ENCODE results near the gene AEBP1.

The AEBP1 gene

DNA sequence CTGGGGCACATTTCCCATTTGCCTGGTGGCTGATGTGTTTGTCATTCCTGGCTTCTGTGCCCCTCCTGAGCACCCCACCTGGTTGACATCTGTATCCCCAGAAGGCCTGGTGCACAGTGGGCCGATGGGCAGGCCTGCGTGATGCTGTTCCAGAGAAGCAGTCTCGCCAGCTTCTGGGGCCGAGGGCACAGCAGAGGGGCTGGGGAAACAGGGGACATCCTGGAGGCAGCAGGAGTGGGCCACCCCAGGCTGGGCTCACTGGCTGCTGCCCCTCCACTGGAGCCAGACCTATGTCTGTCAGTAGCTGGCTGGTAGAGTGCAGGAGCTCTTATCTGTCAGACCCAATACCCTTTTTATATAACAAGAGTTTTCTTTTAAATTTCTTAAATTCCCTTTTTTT, 37.9 kb downstream of the AEBP1 start:
- no peak for DNase-seq (ENCODE audit: low spot score)

DNA sequence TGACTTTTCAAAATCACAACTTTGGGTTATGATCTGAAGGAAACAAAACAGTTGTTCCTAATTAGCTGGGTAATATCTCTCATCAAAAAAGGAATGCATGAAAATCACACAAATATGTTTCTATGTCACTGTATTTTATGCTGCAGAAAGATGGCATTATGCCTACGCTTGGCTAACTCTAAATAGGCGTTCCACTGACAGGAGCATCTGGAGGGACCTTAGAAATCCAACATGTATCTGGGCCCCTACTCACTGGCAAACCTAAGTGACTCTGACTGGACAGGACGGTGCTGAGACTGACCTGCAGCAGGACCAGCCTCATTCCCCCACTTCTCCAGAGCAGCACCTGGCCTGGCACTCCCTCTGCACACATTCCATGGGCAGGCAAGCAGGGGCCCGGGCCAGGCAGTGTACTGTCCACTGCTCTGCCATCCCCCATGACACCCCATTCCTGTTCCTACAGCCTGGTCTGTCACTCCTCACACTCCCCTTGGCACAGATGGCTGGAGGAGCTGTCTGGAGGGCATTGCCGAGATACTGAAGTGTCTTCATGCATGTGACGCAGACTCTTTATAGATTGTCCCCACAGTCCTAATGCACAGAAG, 39.6 kb downstream of the AEBP1 start:
- DNase-seq (ENCODE audit: low spot score), result no peak

DNA sequence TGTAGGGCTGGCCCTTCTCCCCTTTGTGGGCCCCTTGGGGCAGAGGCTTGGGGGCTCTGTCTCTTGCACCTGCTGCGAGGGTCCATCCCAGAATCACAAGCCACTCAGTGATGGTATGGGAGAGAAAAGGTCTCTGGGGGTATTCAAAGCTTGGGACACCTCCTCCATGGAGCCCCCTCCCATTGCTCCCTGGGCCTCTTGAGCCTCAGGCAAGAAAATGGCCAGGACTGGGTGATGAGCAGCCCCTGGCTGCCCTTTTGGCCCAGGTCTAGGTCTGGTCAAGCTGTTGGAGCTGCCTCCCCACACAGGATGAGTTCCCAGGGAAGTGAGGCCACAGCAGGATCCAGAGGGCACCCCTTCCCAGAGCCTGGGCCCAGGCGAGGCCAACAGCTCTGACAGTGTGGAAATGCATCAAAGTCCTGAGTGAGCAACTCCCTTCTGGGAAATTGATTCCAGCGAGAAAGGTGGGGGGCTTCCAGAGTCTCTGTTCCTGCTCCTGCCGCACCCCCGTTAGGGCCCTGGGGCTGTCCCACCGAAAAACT, 40.4 kb downstream of the AEBP1 start:
- no peak for DNase-seq (ENCODE audit: low spot score)

DNA sequence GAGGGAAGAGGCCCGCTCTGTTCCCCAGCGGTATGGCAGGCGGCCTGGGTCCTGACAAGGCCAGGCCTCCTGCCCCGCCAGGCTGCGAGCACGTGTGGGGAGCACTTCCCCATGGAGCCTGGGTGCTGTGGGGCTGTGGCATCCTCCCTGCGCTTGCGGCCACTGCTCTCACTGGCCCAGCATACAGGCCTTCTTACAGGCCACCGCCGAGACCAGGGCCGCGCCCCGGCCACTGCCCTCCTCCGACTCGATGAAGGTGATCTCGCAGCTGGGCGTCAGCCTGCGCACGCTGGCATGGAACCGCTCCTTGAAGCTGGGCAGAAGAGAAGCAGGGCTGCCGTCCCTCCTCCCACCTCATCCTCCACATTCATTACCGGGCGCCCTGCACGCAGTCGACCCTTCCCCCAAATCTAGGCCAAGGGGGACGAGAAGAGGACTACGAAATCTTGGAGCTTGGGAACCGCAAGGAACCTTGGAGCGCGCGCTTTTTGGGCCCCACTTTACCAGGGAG, 40.9 kb downstream of the AEBP1 start:
- no peak for DNase-seq (ENCODE audit: low spot score)

DNA sequence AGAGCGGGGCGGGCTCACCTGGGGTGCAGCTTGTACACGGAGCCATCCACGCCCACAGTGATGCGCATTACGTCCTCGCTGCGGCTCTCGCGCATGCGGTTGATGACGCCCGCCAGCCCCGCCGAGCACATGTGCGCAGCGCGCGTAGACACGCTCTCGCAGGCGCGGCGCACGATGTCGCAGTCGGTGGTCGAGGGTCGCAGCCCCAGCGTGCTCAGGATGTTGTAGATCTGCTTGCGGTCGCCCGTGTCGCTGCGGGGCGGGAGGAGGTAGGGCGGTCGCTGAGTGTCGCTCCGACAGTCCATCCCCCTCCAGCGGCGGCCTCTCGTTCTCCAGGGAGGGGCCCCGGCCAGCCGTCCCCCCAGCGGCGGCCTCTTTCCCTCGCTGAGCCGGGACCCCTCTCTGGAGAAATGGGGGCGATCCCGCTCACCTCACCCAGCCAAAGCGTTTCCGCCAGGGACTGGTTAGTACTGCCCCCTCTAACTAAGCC, 41.4 kb downstream of the AEBP1 start:
- DNase-seq (ENCODE audit: low spot score), result no peak

DNA sequence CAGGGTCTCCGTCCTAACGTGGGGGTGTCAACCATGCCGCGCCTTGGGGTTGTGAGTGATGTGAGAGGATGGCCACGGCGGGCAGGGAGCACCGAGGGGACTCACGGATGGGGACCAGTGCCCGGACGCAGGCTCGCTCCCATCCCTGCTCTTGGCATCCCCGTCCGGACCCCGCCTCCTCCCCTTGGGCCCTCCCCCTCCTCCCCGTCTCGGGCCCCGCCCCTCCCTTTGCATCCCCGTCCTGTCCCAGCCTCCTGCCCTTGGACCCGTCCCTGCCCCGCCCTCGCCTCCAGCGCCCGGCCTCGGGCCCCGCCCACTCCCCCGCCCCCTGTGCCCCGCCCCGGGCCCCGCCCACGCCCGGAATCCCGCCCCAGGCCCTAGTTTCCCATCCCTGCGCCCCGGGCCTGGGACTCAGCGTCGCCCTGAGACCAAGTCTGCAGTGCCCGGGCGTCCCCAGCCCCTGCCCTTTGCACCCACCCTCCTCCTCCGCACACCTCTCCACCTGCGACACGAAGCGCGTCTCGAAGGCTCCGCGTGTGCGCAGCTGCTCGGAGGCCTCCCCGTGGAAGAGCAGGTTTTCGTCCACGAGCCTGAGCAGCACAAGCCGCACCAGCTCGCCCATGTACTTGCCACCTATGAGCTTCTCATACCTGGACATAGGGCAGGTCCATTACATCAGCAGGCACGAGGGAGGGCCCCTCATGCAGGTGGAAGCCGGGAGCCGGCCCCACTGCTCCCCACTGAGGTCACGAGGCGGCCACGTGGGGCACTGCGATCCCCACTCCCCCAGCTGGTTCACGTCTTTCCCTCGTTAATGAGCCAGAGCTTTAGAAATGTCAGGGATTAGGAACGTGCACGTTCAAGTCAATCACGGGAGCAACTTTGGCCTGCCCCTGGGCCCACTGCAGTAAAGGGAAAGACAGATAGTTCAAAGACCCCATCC, 42.1 kb downstream of the AEBP1 start:
- peak; percentile 54 for DNase-seq (ENCODE audit: low spot score)

DNA sequence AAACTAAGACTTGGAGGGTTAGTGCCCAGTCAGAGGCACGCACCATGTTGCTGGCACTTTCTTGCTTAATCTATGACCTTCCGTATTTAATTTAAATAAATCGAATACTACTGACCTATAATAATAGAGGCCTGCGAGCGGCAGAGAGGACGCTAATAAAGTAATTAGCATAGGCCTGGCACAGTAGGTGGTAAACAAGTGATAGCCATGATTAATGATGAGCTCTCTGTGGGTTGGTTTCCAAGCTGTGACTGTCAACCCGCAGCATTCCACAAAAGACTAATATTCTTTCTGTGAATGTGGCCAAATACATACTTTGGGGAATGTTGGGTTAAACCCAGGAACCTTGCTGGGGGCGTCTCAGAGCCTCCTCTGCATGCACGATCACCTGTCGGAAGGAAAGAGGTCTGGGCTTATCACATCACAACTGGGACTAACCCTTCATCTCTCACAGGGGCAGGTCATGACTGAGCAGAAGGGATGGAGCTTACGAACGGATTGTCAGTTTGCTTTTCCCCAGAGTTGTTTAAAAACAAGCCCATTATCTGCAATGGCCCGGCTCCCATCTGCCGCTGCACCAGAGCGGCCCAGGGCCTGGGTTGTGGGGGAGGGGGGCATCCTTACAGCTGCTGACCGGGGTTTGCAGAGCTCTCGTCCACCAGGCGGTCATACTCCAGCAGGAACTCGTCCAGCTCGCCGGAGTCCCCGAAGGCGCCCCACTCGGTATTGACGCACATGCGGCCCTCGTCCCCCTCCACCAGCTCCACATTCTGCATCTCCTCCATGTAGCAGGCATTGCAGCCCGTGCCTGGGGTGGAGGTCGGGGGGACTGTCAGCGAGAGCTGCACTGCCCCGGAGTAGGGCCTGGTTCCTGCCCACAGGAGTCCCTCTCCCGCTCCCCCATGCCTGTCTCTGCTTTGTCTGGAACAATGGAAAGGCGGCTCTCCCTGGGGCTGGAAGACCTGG, 43.2 kb downstream of the AEBP1 start:
- no peak for DNase-seq (ENCODE audit: low spot score)

DNA sequence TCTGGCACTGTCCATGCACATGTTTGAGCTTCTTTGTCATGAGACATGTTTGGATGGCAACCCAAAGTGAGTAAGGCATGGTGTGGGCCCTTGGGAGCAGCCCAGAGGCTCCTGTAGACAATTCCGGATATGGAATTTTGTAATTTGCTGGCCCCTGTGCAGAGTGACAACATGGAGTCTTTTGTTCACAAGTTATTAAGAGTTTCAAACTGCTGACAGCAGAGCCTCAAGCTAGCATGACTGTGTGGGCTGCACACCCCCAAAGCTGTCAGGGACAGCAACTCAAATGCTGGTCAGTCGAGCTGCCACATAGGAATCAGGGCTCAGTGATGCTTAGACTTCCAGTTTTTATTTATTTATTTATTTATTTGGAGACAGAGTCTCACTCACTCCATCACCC, 44.0 kb downstream of the AEBP1 start:
- no peak for DNase-seq (ENCODE audit: low spot score)

DNA sequence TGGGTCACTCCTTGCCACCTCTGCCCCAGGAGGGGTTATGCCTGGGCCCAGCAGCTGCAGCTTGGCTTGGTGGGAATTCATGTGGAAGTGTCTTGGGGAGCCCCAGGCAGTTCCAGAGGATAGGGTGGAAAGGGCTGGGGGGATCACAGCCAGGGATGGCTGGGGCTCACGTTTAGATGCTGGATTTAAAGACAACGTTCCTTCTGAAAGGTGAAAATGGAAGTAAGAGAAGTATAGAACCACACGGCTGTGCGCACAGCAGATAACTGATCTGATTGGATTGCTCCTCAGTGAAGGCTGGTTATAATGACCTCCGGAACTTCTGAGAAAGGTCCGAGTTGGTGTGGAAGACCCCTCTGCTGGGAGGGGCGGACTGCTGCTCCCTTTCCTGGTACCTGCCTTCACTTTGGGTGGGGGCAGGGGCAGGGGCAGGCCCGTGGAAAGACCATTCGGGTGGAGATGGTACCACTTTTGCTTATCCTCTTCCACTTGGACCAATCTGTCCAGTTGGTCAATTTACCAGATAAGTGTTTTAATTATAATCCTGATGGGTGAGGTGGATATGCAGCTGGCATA, 44.9 kb downstream of the AEBP1 start:
- DNase-seq (ENCODE audit: low spot score), result no peak

DNA sequence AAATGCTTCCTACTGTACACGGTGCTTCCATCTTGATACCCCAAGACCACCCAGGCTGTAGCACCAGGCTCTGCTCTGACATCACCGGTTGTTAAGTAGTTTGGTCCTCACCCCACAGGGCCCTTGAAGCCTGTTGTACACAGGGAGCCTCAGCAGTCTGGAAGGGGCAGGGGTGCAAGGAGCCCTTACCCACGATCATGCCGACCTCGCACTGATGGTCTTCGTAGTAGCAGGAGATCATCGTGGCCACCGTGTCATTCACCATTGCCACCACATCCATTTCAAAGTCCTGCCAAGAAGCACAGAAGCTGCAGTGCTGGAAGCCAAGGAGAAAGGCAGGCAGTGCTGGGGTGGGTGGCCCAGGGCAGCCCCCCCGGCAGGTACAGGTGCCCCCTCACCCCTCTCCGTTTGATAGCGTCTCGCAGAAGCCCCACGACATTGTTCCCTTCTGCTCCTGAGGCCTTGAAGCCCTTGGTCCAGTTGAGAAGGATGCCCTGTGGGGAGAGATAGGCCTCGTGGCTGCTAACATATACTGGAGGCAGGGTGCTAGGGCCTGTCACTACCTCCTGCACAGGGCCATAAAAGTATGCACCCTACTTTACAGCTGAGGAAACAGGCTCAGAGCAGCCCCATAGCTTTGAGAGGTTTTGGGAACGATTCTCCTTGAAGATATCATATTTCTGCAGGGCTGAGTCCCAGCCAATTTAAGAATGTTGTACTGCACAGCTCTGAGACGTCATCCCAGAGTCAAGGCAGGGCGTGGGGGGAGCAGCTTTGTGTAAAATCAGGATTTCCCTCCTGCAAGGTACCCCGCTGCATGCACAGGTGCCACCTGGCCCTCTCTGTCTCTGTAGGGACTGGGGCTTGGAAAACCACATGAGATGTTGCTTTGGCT, 45.7 kb downstream of the AEBP1 start:
- no peak for DNase-seq (ENCODE audit: low spot score)

DNA sequence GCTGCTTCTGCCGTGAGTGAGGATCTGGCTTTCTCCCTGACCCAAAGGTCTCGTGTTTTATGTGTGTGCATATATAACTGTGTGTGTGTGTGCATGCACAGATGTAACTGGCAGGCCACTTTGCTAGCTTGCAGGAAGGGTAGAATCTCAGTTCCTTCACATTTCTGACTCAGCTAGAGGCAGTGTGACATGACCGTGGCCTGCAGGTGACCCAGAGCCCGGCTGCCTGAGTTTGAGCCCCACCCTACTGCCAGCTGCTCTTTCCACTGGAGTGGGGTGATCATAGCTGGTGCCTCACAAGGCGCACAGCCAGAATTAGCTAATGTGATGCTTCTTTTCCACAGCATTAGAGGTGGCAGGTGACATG, 46.3 kb downstream of the AEBP1 start:
- DNase-seq (ENCODE audit: low spot score), result no peak

DNA sequence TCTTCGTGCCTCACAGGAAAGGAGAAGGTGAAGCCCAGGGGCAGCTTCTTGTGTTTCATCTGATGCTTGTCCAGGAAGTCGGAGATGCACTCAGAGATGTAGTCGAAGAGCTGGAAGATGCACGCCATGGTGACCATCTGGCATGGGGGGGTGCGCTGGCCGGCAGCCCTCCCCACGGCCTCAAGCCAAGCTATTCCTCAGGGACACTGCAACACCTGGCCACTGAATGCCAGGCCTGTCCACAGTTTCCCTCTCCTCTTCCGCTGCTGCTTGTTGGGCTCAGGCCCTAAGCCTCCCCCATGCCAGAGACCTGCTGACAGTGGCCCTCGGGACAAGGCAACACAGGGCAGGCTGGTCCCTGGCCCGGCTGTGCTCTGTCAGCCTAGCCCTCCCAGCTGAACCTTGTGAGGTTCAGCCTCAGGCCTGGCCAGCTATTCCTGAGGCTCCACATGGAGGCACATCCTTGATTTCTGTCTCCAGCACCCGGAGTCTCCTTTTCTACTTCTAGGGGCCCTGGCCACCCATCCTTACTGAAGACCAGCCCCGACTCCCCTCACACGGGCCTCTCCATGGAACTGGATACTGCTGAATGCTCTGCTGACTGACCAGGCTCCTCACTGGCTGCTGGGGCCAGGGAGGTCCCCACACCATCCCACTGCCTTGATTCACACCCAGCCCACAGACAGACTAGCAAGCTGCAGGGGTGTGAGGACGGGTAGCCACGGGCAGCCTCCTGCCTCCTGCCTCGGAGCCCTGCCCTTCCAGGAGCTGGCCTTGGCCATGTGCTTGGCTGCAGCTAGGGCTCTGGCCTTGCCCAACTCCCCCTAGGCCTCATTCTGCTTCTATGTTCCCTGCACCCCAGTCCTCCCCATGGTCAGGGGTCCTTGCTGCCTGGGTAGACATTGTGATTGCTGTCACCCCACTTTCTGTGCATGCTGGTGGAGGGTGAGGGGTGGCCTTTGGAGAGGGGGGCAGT, 47.1 kb downstream of the AEBP1 start:
- no peak for DNase-seq (ENCODE audit: low spot score)

DNA sequence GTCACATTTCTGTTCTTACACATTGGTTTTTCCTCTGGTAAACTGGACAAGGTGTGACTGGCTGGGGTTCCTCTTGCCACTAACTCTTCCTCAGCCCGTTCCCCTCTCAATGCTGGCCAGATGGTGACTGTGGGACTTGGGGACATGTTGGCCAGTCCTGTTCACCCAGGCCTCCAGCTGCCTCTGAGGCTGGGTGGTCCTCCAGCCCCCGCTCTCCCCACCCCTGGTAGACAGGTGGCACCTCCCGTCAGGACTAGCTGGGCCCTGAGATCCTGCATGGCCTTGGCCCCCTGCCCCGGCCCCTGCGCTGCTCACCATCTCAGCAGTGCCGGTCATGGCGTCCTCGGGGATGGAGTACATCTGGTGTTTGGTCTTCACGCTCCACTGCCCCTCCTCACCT, 47.8 kb downstream of the AEBP1 start:
- DNase-seq (ENCODE audit: low spot score), result no peak

DNA sequence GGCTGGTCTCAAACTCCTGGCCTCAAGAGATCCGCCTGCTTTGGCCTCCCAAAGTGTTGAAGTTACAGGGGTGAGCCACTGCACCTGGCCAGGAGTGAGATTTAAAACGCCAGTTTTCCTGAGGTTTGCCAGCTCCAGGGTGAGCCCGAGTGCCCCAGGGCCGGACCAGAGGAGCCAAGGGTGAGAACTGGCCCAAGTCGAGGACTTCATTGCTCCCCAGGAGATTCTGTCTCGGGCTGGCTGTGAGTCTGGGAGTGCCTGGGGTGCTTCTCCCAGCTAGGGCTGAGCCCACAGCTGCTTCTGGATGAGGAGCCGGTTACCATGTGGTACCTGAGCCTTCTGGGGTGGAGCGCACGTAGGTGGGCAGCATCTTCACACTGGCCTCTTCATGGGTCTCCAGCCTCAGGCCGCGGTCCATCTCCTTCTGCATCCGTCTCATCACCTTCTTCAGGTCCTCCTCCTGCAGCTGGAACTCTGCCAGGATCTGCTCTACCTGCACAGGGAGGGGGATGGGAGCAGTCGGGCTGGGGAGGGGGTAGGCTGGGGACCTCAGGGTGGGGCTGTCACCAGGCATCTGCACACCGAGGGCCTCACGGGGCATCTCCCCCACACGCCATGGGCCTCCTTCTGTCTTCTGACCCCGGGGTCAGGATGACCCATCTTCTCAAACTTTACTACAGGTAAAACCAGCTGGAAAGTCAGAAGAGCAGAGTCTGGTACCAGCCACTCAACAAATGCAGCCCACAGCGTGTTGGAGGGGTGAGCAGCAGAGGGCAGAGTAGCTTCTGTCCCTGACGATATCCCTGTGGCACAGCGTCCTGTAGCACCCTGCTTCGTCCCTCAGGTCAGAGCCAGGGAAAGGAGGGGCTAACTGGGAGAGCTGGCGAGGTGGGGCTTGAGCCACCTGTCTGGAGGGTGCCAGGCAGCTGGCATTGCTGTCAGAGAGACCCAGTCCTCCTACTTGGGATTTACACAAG, 49.1 kb downstream of the AEBP1 start:
- DNase-seq (ENCODE audit: low spot score), result no peak

DNA sequence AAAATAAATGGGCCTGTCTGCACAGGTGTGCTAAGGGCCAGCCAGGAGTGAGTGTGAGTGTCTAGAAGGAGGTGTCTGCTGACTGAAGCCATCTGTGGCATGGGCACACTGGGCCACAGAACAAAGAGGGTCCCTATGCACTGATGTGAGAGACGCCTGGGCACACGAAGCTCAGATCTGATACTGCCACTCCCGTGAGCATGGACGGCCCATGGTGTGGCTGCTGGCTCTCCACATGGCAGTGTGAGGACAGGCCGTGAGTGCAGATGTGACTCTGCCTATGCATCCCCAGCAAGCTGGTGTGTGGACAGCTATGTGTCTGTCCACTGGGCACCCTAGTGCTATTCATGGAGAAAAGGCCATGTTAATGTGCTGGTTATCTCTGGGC, 49.8 kb downstream of the AEBP1 start:
- no peak for DNase-seq (ENCODE audit: low spot score)

DNA sequence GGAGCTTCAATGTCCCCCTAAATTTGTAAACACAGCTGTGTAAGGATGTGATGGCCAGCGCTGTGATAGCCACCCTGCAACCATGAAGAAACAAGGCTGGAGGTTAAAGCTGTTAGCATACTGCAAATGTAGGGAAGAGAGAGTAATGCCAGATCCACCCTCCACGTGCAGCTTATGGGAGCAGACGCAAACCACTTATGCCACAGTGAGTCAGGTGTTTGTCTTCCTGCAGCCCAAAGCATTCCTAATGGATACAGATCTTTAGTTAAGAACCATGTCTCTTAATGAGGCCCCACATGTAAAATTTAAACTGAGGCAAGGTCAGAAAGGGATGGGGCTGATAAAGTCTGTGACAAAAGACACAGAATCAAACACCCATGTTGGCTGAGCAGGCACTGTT, 50.6 kb downstream of the AEBP1 start:
- DNase-seq (ENCODE audit: low spot score), result no peak

DNA sequence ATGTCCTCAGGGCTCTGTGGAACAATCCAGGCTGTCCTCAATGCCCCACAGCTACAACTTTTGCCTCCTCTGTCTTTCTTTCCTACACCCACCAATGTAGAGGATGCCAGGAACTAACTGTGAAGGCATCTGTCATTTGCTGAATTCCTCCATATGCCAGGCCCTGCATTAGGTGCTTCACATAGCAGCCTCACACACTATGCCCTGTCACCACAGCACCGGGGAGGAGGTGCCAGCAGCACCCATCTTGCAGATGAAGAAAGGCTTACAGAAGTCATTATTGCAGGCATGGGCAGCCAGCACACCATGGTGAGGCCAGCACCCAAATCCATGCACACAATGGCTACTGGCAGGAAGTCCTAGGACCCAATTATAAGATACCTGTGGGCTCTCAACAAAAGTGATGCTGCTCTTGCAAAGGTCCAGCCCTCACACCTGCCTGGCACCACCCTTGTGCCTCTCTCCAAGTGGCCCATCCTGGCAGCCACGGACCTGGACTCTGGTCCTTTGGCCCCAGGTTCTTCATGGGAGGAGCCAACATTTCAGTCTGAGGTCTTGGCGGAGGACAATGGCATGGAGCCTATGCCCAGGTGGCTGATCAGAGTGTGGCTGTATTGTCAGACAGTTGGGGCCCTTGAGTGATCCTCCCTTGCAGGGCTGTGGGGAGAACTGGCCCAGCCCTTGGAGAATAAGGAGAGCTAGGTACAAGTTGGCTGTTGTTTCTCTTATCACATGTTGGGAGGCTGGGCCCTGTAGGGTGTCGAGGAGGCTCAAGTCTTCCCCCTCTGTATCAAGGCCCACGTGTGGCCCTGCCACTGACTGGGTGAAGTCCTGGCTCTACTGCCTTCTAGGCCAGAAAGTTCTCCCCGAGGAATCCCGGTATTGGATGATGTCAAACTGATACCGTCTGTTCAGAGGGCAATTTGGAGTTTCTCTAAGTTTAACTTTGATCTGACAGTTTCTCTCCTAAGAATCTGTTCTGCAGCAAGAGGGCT, 51.3 kb downstream of the AEBP1 start:
- DNase-seq (ENCODE audit: low spot score), result no peak

All from HuH-7.5 (cell line).